ENCODE results near the gene ANO8.

ANO8 gene

DNA sequence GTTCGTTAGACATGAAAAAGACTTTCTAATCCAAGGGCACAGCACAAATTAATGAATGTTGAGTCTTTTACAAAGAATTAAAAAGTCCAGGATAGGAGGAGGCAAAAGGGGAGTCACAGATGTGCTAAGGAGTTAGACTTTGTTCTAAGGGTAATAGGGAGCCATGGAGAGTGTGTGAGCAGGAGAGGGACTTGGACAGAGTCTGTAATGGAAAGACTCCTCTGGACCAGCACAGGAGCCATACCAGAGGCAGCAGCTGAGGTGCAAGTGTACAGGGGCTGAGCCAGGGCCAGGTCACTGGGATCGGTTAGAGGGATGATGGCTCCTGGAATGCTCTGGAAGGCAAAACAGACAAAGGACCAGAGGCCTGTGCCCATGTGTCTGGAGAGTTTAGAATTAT, 13.2 kb upstream of the ANO8 start:
- DNase-seq (ENCODE audit: insufficient read length, low spot score): no peak
- no peak for FAIRE-seq
- TF ChIP-seq POLR2AphosphoS5 (IDR thresholded peaks at IDR 0.05; ENCODE audit: low read depth, low read length): no peak
- no peak for TF ChIP-seq SPI1 (IDR thresholded peaks at IDR 0.05; ENCODE audit: low read depth, low read length)
- no peak for TF ChIP-seq POLR2A (IDR thresholded peaks at IDR 0.05; ENCODE audit: low read depth, low read length)
- TF ChIP-seq PAX5 (IDR thresholded peaks at IDR 0.05; ENCODE audit: insufficient read depth, low read length, severe bottlenecking): no peak
- no peak for TF ChIP-seq POU2F2 (IDR thresholded peaks at IDR 0.05; ENCODE audit: low read depth, low read length)
- TF ChIP-seq TAF1 (IDR thresholded peaks at IDR 0.05; ENCODE audit: low read depth, low read length): no peak

DNA sequence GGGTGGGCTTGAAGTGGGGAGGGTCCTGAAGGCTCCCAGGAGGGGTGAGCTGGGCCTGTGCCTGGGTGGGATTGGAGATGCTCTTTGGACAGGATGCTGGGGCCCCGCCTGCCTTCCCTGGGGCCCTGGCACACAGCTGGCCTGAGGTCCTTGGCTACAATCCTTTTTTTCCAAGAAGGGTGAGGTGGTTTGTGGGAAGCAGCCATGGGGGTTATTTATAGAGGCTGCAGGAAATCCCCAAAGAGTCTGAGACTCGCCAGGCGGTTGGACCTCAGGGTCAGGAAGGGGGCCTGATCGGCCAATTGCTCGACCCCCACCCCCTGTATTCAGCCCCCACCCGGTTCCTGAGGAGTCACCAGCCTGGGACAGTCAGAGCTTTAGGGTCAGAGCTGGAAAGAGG, 12.7 kb upstream of the ANO8 start:
- TF ChIP-seq POU2F2 (IDR thresholded peaks at IDR 0.05; ENCODE audit: low read depth, low read length) (no peak), PAX5 (IDR thresholded peaks at IDR 0.05; ENCODE audit: insufficient read depth, low read length, severe bottlenecking) (no peak), POLR2A (IDR thresholded peaks at IDR 0.05; ENCODE audit: low read depth, low read length) (no peak), TAF1 (IDR thresholded peaks at IDR 0.05; ENCODE audit: low read depth, low read length) (no peak), POLR2AphosphoS5 (IDR thresholded peaks at IDR 0.05; ENCODE audit: low read depth, low read length) (no peak), SPI1 (IDR thresholded peaks at IDR 0.05; ENCODE audit: low read depth, low read length) (no peak)
- DNase-seq (ENCODE audit: insufficient read length, low spot score) (no peak), FAIRE-seq (no peak)

DNA sequence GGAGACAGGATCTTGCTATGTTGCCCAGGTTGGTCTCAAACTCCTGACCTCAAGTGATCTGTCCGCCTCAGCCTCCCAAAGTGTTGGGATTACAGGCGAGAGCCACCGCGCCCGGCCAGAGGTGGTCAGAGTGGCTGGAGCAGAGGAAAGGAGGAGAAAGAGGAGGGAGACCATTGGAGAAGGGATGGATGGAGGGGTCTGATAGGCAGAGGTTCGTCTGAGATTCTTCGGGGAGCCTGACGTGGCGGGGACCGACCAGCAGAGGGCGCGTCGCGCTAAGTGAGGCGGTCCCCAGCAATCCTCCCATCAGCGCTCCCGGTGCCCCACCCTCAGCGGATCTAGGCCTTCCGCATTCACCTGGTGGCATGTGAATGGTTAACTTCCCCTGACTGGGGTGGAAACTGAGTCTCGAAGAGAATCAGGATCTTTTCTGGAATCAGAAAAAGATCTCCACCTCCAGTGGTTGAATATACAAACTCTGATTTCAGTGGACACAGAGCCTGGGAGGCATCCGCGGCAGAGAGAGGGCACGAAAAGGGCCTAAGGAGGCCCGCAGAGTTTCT, 11.5 kb upstream of the ANO8 start:
- peak; percentile 88 for FAIRE-seq
- DNase-seq (ENCODE audit: insufficient read length, low spot score): peak; percentile 82
- TF ChIP-seq POLR2AphosphoS5 (IDR thresholded peaks at IDR 0.05; ENCODE audit: low read depth, low read length) (no peak), PAX5 (IDR thresholded peaks at IDR 0.05; ENCODE audit: insufficient read depth, low read length, severe bottlenecking) (no peak), TAF1 (IDR thresholded peaks at IDR 0.05; ENCODE audit: low read depth, low read length) (no peak), POU2F2 (IDR thresholded peaks at IDR 0.05; ENCODE audit: low read depth, low read length) (no peak), SPI1 (IDR thresholded peaks at IDR 0.05; ENCODE audit: low read depth, low read length) (no peak; the same call in 1 of the 2 replicates), POLR2A (IDR thresholded peaks at IDR 0.05; ENCODE audit: low read depth, low read length) (no peak)

DNA sequence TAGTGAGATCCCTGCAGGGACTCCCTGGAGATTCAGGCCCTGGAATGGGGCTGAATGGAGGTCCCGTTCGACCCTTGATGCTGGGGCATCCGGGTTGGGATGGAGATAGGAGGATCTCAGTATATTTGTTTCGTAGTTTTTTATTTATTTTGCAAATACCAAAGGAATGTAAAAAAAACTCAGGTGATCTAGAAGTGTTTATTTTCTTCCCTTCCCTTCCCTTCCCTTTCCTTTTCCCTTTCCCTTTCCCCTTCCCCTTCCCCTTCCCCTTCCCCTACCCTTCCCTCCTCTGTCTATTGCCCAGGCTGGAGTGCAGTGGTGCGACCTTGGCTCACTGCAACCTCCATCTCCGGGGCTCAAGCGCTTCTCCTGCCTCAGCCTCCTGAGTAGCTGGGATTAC, 7.2 kb upstream of the ANO8 start:
- DNase-seq (ENCODE audit: insufficient read length, low spot score): no peak
- TF ChIP-seq POU2F2 (IDR thresholded peaks at IDR 0.05; ENCODE audit: low read depth, low read length) (no peak), PAX5 (IDR thresholded peaks at IDR 0.05; ENCODE audit: insufficient read depth, low read length, severe bottlenecking) (no peak), TAF1 (IDR thresholded peaks at IDR 0.05; ENCODE audit: low read depth, low read length) (no peak), POLR2AphosphoS5 (IDR thresholded peaks at IDR 0.05; ENCODE audit: low read depth, low read length) (no peak), POLR2A (IDR thresholded peaks at IDR 0.05; ENCODE audit: low read depth, low read length) (no peak), SPI1 (IDR thresholded peaks at IDR 0.05; ENCODE audit: low read depth, low read length) (no peak)
- no peak for FAIRE-seq

DNA sequence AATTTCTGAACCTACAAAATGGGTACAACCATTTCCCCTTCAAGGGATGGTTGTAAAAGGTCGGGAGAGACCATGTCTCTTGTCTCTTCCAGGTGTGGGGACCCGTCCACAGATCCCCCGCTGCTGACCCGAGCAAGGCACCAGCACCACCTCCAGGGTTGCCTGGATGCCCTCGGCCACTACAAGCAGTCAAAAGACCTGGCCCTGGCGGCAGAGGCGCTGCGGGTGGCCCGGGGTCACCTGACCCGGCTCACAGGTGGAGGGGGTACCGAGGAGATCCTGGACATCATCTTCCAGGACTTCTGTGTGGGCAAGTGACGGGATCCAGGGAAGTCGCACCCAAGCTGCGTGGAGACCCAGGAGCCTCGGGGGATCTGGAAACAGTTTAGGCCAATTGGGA, 6.7 kb upstream of the ANO8 start:
- TF ChIP-seq PAX5 (IDR thresholded peaks at IDR 0.05; ENCODE audit: insufficient read depth, low read length, severe bottlenecking): no peak
- no peak for TF ChIP-seq TAF1 (IDR thresholded peaks at IDR 0.05; ENCODE audit: low read depth, low read length)
- TF ChIP-seq SPI1 (IDR thresholded peaks at IDR 0.05; ENCODE audit: low read depth, low read length): no peak
- TF ChIP-seq POLR2AphosphoS5 (IDR thresholded peaks at IDR 0.05; ENCODE audit: low read depth, low read length): no peak
- TF ChIP-seq POLR2A (IDR thresholded peaks at IDR 0.05; ENCODE audit: low read depth, low read length): no peak
- TF ChIP-seq POU2F2 (IDR thresholded peaks at IDR 0.05; ENCODE audit: low read depth, low read length): no peak
- FAIRE-seq: no peak
- DNase-seq (ENCODE audit: insufficient read length, low spot score): no peak

DNA sequence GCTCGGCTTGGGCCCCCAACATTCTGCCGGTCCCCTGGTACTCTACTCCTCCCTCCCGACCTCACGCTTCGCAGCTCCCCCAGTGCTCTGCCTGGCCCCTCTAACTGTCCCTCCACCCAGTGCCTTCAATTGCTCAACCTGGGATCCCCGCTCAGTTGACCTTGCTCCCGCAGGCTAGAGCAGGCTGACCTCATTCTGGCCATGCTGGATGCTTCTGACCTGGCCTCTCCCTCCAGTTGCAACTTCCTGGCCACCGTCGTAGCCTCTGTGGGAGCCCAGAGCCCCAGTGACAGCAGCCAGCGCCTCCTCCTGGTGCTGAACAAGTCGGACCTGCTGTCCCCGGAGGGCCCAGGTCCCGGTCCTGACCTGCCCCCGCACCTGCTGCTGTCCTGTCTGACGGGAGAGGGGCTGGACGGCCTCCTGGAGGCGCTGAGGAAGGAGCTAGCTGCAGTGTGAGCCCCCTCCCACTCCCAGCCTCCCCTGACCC, 6.3 kb upstream of the ANO8 start:
- DNase-seq (ENCODE audit: insufficient read length, low spot score) (no peak), FAIRE-seq (no peak)
- TF ChIP-seq POLR2A (IDR thresholded peaks at IDR 0.05; ENCODE audit: low read depth, low read length) (no peak), POU2F2 (IDR thresholded peaks at IDR 0.05; ENCODE audit: low read depth, low read length) (no peak), PAX5 (IDR thresholded peaks at IDR 0.05; ENCODE audit: insufficient read depth, low read length, severe bottlenecking) (no peak), SPI1 (IDR thresholded peaks at IDR 0.05; ENCODE audit: low read depth, low read length) (no peak), POLR2AphosphoS5 (IDR thresholded peaks at IDR 0.05; ENCODE audit: low read depth, low read length) (no peak), TAF1 (IDR thresholded peaks at IDR 0.05; ENCODE audit: low read depth, low read length) (no peak)

DNA sequence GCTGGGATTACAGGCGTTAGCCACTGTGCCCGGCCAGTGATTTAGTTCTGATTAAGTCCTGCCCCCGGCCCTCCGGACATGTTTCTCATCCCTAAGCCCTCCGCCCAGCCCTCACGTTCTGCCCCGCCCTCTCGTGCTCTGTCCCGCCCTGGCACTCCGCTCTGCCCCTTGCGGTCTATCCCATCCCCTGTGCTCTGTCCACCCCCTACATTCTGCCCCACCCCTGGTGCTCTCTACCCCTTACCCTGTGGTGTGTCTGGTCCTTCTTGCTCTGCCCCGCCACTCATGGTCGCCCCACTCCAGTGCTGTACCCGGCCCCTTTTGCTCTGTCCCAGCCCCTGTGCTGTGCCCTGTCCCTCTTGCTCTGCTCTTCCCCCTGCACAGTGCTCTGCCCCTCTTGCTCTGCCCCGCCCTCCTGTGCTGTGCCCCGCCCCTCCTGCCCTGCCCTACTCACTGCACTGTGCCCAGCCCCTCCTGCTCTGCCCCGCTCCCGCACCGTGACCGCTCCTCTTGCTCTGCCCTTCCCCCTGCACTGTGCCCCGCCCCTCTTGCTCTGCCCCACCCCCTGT, 5.7 kb upstream of the ANO8 start:
- TF ChIP-seq SPI1 (IDR thresholded peaks at IDR 0.05; ENCODE audit: low read depth, low read length) (no peak), POLR2AphosphoS5 (IDR thresholded peaks at IDR 0.05; ENCODE audit: low read depth, low read length) (no peak), PAX5 (IDR thresholded peaks at IDR 0.05; ENCODE audit: insufficient read depth, low read length, severe bottlenecking) (no peak), TAF1 (IDR thresholded peaks at IDR 0.05; ENCODE audit: low read depth, low read length) (no peak), POLR2A (IDR thresholded peaks at IDR 0.05; ENCODE audit: low read depth, low read length) (no peak), POU2F2 (IDR thresholded peaks at IDR 0.05; ENCODE audit: low read depth, low read length) (no peak)
- DNase-seq (ENCODE audit: insufficient read length, low spot score): no peak
- no peak for FAIRE-seq

DNA sequence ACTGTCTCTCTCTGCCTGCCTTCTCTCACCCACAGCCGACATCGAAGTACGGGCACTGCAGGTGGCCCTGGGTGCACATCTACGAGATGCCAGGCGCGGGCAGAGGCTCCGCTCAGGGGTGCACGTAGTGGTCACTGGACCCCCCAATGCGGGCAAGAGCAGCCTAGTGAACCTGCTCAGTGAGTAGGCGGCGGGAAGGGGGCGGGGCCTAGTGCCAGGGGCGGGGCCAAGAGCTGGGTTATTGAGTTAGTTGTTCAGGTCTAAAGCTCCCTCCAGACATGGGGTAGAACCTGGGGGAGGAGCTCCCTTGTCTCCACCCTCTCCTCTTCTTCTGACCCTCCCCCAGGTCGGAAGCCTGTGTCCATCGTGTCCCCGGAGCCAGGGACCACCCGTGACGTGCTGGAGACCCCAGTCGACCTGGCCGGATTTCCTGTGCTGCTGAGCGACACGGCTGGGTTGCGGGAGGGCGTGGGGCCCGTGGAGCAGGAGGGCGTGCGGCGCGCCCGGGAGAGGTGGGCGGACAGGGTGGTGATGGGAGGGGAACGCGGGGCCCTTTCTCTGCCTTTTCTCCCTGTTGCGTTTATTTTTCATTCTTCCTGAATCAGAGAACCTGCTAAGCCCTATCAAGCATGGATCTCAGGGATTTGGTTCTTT, 4.6 kb upstream of the ANO8 start:
- DNase-seq (ENCODE audit: insufficient read length, low spot score) (no peak), FAIRE-seq (no peak)
- no peak for TF ChIP-seq POU2F2 (IDR thresholded peaks at IDR 0.05; ENCODE audit: low read depth, low read length)
- no peak for TF ChIP-seq POLR2AphosphoS5 (IDR thresholded peaks at IDR 0.05; ENCODE audit: low read depth, low read length)
- no peak for TF ChIP-seq SPI1 (IDR thresholded peaks at IDR 0.05; ENCODE audit: low read depth, low read length)
- no peak for TF ChIP-seq TAF1 (IDR thresholded peaks at IDR 0.05; ENCODE audit: low read depth, low read length)
- TF ChIP-seq PAX5 (IDR thresholded peaks at IDR 0.05; ENCODE audit: insufficient read depth, low read length, severe bottlenecking): no peak
- TF ChIP-seq POLR2A (IDR thresholded peaks at IDR 0.05; ENCODE audit: low read depth, low read length): no peak

DNA sequence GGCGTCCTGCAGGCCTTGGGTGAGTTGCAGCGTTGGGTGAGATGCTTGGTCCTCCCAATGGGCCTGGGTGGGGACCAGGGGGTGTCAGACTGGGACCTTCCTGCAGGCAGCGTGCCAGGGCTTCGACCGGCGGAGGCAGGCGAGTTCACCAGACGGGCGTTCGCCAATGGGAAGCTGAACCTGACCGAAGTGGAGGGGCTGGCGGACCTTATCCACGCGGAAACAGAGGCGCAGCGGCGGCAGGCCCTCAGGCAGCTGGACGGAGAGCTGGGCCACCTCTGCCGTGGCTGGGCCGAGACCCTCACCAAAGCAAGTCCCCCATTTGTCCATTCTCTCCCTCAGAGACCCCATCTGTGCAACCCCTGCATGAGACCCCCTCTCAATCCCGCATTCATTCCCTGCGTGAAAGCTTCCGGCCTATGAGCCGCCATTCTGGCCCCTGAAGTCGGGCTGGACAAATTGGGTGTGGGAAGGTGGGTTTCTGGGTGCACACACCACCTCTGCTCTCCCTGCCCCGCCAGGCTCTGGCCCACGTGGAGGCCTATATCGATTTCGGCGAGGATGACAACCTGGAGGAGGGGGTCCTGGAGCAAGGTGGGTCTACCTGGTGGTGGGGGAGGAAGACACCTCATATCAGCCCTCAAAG, 3.9 kb upstream of the ANO8 start:
- DNase-seq (ENCODE audit: insufficient read length, low spot score) (no peak), FAIRE-seq (no peak)
- no peak for TF ChIP-seq POU2F2 (IDR thresholded peaks at IDR 0.05; ENCODE audit: low read depth, low read length)
- no peak for TF ChIP-seq POLR2A (IDR thresholded peaks at IDR 0.05; ENCODE audit: low read depth, low read length)
- TF ChIP-seq SPI1 (IDR thresholded peaks at IDR 0.05; ENCODE audit: low read depth, low read length): no peak
- TF ChIP-seq TAF1 (IDR thresholded peaks at IDR 0.05; ENCODE audit: low read depth, low read length): no peak
- TF ChIP-seq POLR2AphosphoS5 (IDR thresholded peaks at IDR 0.05; ENCODE audit: low read depth, low read length): no peak
- TF ChIP-seq PAX5 (IDR thresholded peaks at IDR 0.05; ENCODE audit: insufficient read depth, low read length, severe bottlenecking): no peak
